DMS 273 treated with DMSO at 0.1 percent for 48 hours (cell line): ENCODE data around the gene GNAI3.

Experiments used
- DNase-seq: peaks from one replicate; lab custom pipeline; 2025; lab: John Stamatoyannopoulos, UW

Gene GNAI3

GRCh38 chr1:109661391-109661790 is 113.0 kb downstream of the GNAI3 start:
- no peak for DNase-seq

- DNase-seq, result no peak
Measured at GRCh38 chr1:109664671-109665070, 116.3 kb downstream of the GNAI3 start.

GRCh38 chr1:109667452-109668122 is 119.2 kb downstream of the GNAI3 start, which contains the start of gene GSTM2:
TSS of gene GSTM2 (plus strand) at chr1:109668057. CDS start at chr1:109668116, 59 bp downstream.
- peak; percentile 73 for DNase-seq
